NCI-H2171 (cell line): Measurements from ENCODE around the gene MEIS2.

Experiments
- DNase-seq: peaks from one replicate; lab custom pipeline; 2025; lab: John Stamatoyannopoulos, UW

The MEIS2 gene

GRCh38 chr15:37077623-37078351 is 22.6 kb downstream of the MEIS2 start:
- DNase-seq: no peak

GRCh38 chr15:37076543-37076942 is 23.8 kb downstream of the MEIS2 start:
- no peak for DNase-seq

- DNase-seq: no peak
Measured at GRCh38 chr15:37075777-37076176, 24.6 kb downstream of the MEIS2 start.

- no peak for DNase-seq
Measured at GRCh38 chr15:37072181-37072580, 28.2 kb downstream of the MEIS2 start.

- no peak for DNase-seq
Measured at GRCh38 chr15:37071134-37071533, 29.2 kb downstream of the MEIS2 start.

- DNase-seq: no peak
Measured at GRCh38 chr15:37070686-37071085, 29.7 kb downstream of the MEIS2 start.

GRCh38 chr15:37061996-37062395 is 38.4 kb downstream of the MEIS2 start:
- DNase-seq: no peak

- DNase-seq: no peak
Measured at GRCh38 chr15:37059086-37059485, 41.3 kb downstream of the MEIS2 start.

GRCh38 chr15:37058316-37058985 is 41.9 kb downstream of the MEIS2 start:
- no peak for DNase-seq

GRCh38 chr15:37057831-37058230 is 42.5 kb downstream of the MEIS2 start:
- no peak for DNase-seq

- no peak for DNase-seq
Measured at GRCh38 chr15:37057256-37057655, 43.1 kb downstream of the MEIS2 start.

- DNase-seq: no peak
Measured at GRCh38 chr15:37056177-37057121, 43.9 kb downstream of the MEIS2 start.

- DNase-seq: no peak
Measured at GRCh38 chr15:37055481-37055880, 44.9 kb downstream of the MEIS2 start.

GRCh38 chr15:37054336-37054735 is 46.0 kb downstream of the MEIS2 start:
- no peak for DNase-seq

- no peak for DNase-seq
Measured at GRCh38 chr15:37053166-37053565, 47.2 kb downstream of the MEIS2 start.

GRCh38 chr15:37050345-37050744 is 50.0 kb downstream of the MEIS2 start:
- no peak for DNase-seq

- no peak for DNase-seq
Measured at GRCh38 chr15:37046876-37047614, 53.3 kb downstream of the MEIS2 start.

- DNase-seq: no peak
Measured at GRCh38 chr15:37045859-37046740, 54.2 kb downstream of the MEIS2 start.

GRCh38 chr15:37044915-37045648 is 55.3 kb downstream of the MEIS2 start:
- no peak for DNase-seq

- DNase-seq: no peak
Measured at GRCh38 chr15:37041836-37042235, 58.5 kb downstream of the MEIS2 start.
